RPMI8226 (cell line): ENCODE data around the gene AKAP1.
A peak's percentile ranks its signal among the peaks of the same experiment; 100 is the strongest.

Experiments used
- DNase-seq: peaks from one replicate; pipeline ENCODE4 v3.0.0-alpha.2; 2015

Gene AKAP1

GRCh38 chr17:57107498-57108101, 22.6 kb downstream of the AKAP1 start:
- DNase-seq = no peak

- DNase-seq = no peak
Measured at GRCh38 chr17:57108671-57109392, 23.8 kb downstream of the AKAP1 start.

- no peak for DNase-seq
Measured at GRCh38 chr17:57109393-57110151, 24.5 kb downstream of the AKAP1 start.

GRCh38 chr17:57110152-57110542, 25.1 kb downstream of the AKAP1 start:
- DNase-seq = no peak

GRCh38 chr17:57110579-57111325, 25.7 kb downstream of the AKAP1 start:
- DNase-seq = no peak

GRCh38 chr17:57111386-57111785, 26.3 kb downstream of the AKAP1 start:
- no peak for DNase-seq

GRCh38 chr17:57113011-57113410, 28.0 kb downstream of the AKAP1 start:
- no peak for DNase-seq

GRCh38 chr17:57113656-57114055, 28.6 kb downstream of the AKAP1 start:
- DNase-seq = no peak

- DNase-seq = peak; percentile 48
Measured at GRCh38 chr17:57114085-57114673, 29.1 kb downstream of the AKAP1 start.

GRCh38 chr17:57115377-57115776, 30.3 kb downstream of the AKAP1 start:
- no peak for DNase-seq

GRCh38 chr17:57115916-57116315, 30.9 kb downstream of the AKAP1 start:
- no peak for DNase-seq

GRCh38 chr17:57117798-57118197, 32.8 kb downstream of the AKAP1 start:
- no peak for DNase-seq

GRCh38 chr17:57120814-57121213, 35.8 kb downstream of the AKAP1 start:
- DNase-seq = no peak

GRCh38 chr17:57121308-57122042, 36.4 kb downstream of the AKAP1 start:
- peak; percentile 52 for DNase-seq

GRCh38 chr17:57124053-57124452, 39.0 kb downstream of the AKAP1 start:
- no peak for DNase-seq

- DNase-seq = no peak
Measured at GRCh38 chr17:57125406-57125805, 40.4 kb downstream of the AKAP1 start.

- DNase-seq = no peak
Measured at GRCh38 chr17:57125866-57126265, 40.8 kb downstream of the AKAP1 start.

GRCh38 chr17:57130708-57131461, 45.8 kb downstream of the AKAP1 start:
- DNase-seq = peak; percentile 90

- no peak for DNase-seq
Measured at GRCh38 chr17:57132663-57133062, 47.6 kb downstream of the AKAP1 start.

GRCh38 chr17:57133486-57133885, 48.4 kb downstream of the AKAP1 start:
- DNase-seq = no peak

- no peak for DNase-seq
Measured at GRCh38 chr17:57135026-57135788, 50.2 kb downstream of the AKAP1 start.
